Measurements from ENCODE around the gene ARAP1.
A peak's percentile ranks its signal among the peaks of the same experiment; 100 is the strongest.

The ARAP1 gene

GRCh38 chr11:72735495-72736027 is 16.6 kb downstream of the ARAP1 start:
- no peak for TF ChIP-seq ZNF274 (IDR thresholded peaks at IDR 0.05; ENCODE audit: low read depth, low read length)
- no peak for TF ChIP-seq SUZ12 (IDR thresholded peaks at IDR 0.05; ENCODE audit: extremely low read depth, insufficient read depth, insufficient read length)
- no peak for TF ChIP-seq YY1 (IDR thresholded peaks at IDR 0.05; ENCODE audit: insufficient read depth, insufficient read length)
- Histone ChIP-seq H3K4me3 (ENCODE audit: insufficient read length, low read depth) (no peak overlapping the region), H3K4me1 (ENCODE audit: insufficient read depth, insufficient read length) (peaks cover 17% of the 10 kb centered on the region), H3K27me3 (ENCODE audit: insufficient read depth, insufficient read length) (no peaks in the 10 kb centered on the region), H3K9me3 (ENCODE audit: insufficient read depth, low read length) (peaks cover 5% of the 10 kb centered on the region; the same call in 1 of the 2 replicates), H3K9ac (ENCODE audit: insufficient read length, low read depth) (peak overlapping the region; percentile 2), H3K36me3 (ENCODE audit: insufficient read depth, insufficient read length, low read length) (peaks cover 3% of the 10 kb centered on the region)
- peak; percentile 51 for DNase-seq (ENCODE audit: low read depth, low spot score)

GRCh38 chr11:72732329-72732728 is 19.9 kb downstream of the ARAP1 start:
- peaks cover 3% of the 10 kb centered on the region for H3K36me3 ChIP-seq (ENCODE audit: insufficient read depth, insufficient read length, low read length)
- peaks cover 5% of the 10 kb centered on the region; the same call in 1 of the 2 replicates for H3K9me3 ChIP-seq (ENCODE audit: insufficient read depth, low read length)
- no peak for DNase-seq (ENCODE audit: low read depth, low spot score)
- TF ChIP-seq ZNF274 (IDR thresholded peaks at IDR 0.05; ENCODE audit: low read depth, low read length), result no peak
- no peak for TF ChIP-seq YY1 (IDR thresholded peaks at IDR 0.05; ENCODE audit: insufficient read depth, insufficient read length)
- TF ChIP-seq SUZ12 (IDR thresholded peaks at IDR 0.05; ENCODE audit: extremely low read depth, insufficient read depth, insufficient read length), result no peak
- H3K4me1 ChIP-seq (ENCODE audit: insufficient read depth, insufficient read length), result peaks cover 11% of the 10 kb centered on the region
- H3K27me3 ChIP-seq (ENCODE audit: insufficient read depth, insufficient read length), result no peaks in the 10 kb centered on the region
- no peak overlapping the region for H3K4me3 ChIP-seq (ENCODE audit: insufficient read length, low read depth)
- H3K9ac ChIP-seq (ENCODE audit: insufficient read length, low read depth), result no peak overlapping the region

GRCh38 chr11:72730737-72731136 is 21.5 kb downstream of the ARAP1 start:
- Histone ChIP-seq H3K9ac (ENCODE audit: insufficient read length, low read depth) (no peak overlapping the region), H3K9me3 (ENCODE audit: insufficient read depth, low read length) (peaks cover 5% of the 10 kb centered on the region; the same call in 1 of the 2 replicates), H3K4me1 (ENCODE audit: insufficient read depth, insufficient read length) (no peaks in the 10 kb centered on the region), H3K27me3 (ENCODE audit: insufficient read depth, insufficient read length) (no peaks in the 10 kb centered on the region), H3K36me3 (ENCODE audit: insufficient read depth, insufficient read length, low read length) (peaks cover 13% of the 10 kb centered on the region), H3K4me3 (ENCODE audit: insufficient read length, low read depth) (no peak overlapping the region)
- no peak for TF ChIP-seq SUZ12 (IDR thresholded peaks at IDR 0.05; ENCODE audit: extremely low read depth, insufficient read depth, insufficient read length)
- TF ChIP-seq ZNF274 (IDR thresholded peaks at IDR 0.05; ENCODE audit: low read depth, low read length), result no peak
- TF ChIP-seq YY1 (IDR thresholded peaks at IDR 0.05; ENCODE audit: insufficient read depth, insufficient read length), result no peak
- no peak for DNase-seq (ENCODE audit: low read depth, low spot score)

- DNase-seq (ENCODE audit: low read depth, low spot score), result no peak
- H3K36me3 ChIP-seq (ENCODE audit: insufficient read depth, insufficient read length, low read length), result peaks cover 13% of the 10 kb centered on the region
- H3K4me1 ChIP-seq (ENCODE audit: insufficient read depth, insufficient read length), result no peaks in the 10 kb centered on the region
- H3K4me3 ChIP-seq (ENCODE audit: insufficient read length, low read depth), result no peak overlapping the region
- no peaks in the 10 kb centered on the region for H3K27me3 ChIP-seq (ENCODE audit: insufficient read depth, insufficient read length)
- H3K9me3 ChIP-seq (ENCODE audit: insufficient read depth, low read length), result peaks cover 5% of the 10 kb centered on the region; the same call in 1 of the 2 replicates
- TF ChIP-seq ZNF274 (IDR thresholded peaks at IDR 0.05; ENCODE audit: low read depth, low read length) (no peak), YY1 (IDR thresholded peaks at IDR 0.05; ENCODE audit: insufficient read depth, insufficient read length) (no peak), SUZ12 (IDR thresholded peaks at IDR 0.05; ENCODE audit: extremely low read depth, insufficient read depth, insufficient read length) (no peak)
- no peak overlapping the region for H3K9ac ChIP-seq (ENCODE audit: insufficient read length, low read depth)
Measured at GRCh38 chr11:72730243-72730642, 22.0 kb downstream of the ARAP1 start.

GRCh38 chr11:72727521-72727920 is 24.7 kb downstream of the ARAP1 start:
- TF ChIP-seq ZNF274 (IDR thresholded peaks at IDR 0.05; ENCODE audit: low read depth, low read length) (no peak), YY1 (IDR thresholded peaks at IDR 0.05; ENCODE audit: insufficient read depth, insufficient read length) (no peak), SUZ12 (IDR thresholded peaks at IDR 0.05; ENCODE audit: extremely low read depth, insufficient read depth, insufficient read length) (no peak)

GRCh38 chr11:72726266-72727220 is 25.7 kb downstream of the ARAP1 start:
- Histone ChIP-seq H3K27me3 (ENCODE audit: insufficient read depth, insufficient read length) (no peaks in the 10 kb centered on the region), H3K4me3 (ENCODE audit: insufficient read length, low read depth) (no peak overlapping the region), H3K9ac (ENCODE audit: insufficient read length, low read depth) (no peak overlapping the region), H3K36me3 (ENCODE audit: insufficient read depth, insufficient read length, low read length) (peaks cover 25% of the 10 kb centered on the region), H3K9me3 (ENCODE audit: insufficient read depth, low read length) (peaks cover 3% of the 10 kb centered on the region; the same call in 1 of the 2 replicates), H3K4me1 (ENCODE audit: insufficient read depth, insufficient read length) (peaks cover 2% of the 10 kb centered on the region)
- DNase-seq (ENCODE audit: low read depth, low spot score), result no peak
- TF ChIP-seq SUZ12 (IDR thresholded peaks at IDR 0.05; ENCODE audit: extremely low read depth, insufficient read depth, insufficient read length) (no peak), YY1 (IDR thresholded peaks at IDR 0.05; ENCODE audit: insufficient read depth, insufficient read length) (no peak), ZNF274 (IDR thresholded peaks at IDR 0.05; ENCODE audit: low read depth, low read length) (no peak)

More at GRCh38 chr11:72727521-72727920, 24.7 kb downstream of the ARAP1 start:
- no peak overlapping the region for H3K4me3 ChIP-seq (ENCODE audit: insufficient read length, low read depth)
- H3K9me3 ChIP-seq (ENCODE audit: insufficient read depth, low read length), result peaks cover 5% of the 10 kb centered on the region; the same call in 1 of the 2 replicates
- H3K9ac ChIP-seq (ENCODE audit: insufficient read length, low read depth), result no peak overlapping the region
- H3K4me1 ChIP-seq (ENCODE audit: insufficient read depth, insufficient read length), result peaks cover 1% of the 10 kb centered on the region
- H3K36me3 ChIP-seq (ENCODE audit: insufficient read depth, insufficient read length, low read length), result peaks cover 28% of the 10 kb centered on the region
- H3K27me3 ChIP-seq (ENCODE audit: insufficient read depth, insufficient read length), result no peaks in the 10 kb centered on the region
- no peak for DNase-seq (ENCODE audit: low read depth, low spot score)

- Histone ChIP-seq H3K27me3 (ENCODE audit: insufficient read depth, insufficient read length) (no peaks in the 10 kb centered on the region), H3K36me3 (ENCODE audit: insufficient read depth, insufficient read length, low read length) (peaks cover 25% of the 10 kb centered on the region), H3K4me1 (ENCODE audit: insufficient read depth, insufficient read length) (peaks cover 2% of the 10 kb centered on the region), H3K9ac (ENCODE audit: insufficient read length, low read depth) (no peak overlapping the region), H3K4me3 (ENCODE audit: insufficient read length, low read depth) (no peak overlapping the region), H3K9me3 (ENCODE audit: insufficient read depth, low read length) (no peaks in the 10 kb centered on the region)
- no peak for TF ChIP-seq SUZ12 (IDR thresholded peaks at IDR 0.05; ENCODE audit: extremely low read depth, insufficient read depth, insufficient read length)
- TF ChIP-seq ZNF274 (IDR thresholded peaks at IDR 0.05; ENCODE audit: low read depth, low read length), result no peak
- TF ChIP-seq YY1 (IDR thresholded peaks at IDR 0.05; ENCODE audit: insufficient read depth, insufficient read length), result no peak
- no peak for DNase-seq (ENCODE audit: low read depth, low spot score)
Measured at GRCh38 chr11:72725724-72726028, 26.5 kb downstream of the ARAP1 start.
